ENCODE data around the gene MFSD6L. TPM values are rescaled to one million over a fixed set of nuclear protein-coding genes. Genes with fewer than 3 reads are reported as not detected.

Gene MFSD6L
- total and polyA plus RNA-seq, 2 of the 13 experiments (the other 11 are each of a cell fraction or from before 2014, with no cell fraction given): not detected

- no peak for ATAC-seq
- H3K27me3 ChIP-seq (ENCODE audit: control insufficient read depth in 1 of 2, insufficient read depth in 2 of 2, low read length in 2 of 2): no peaks in the 10 kb centered on the region; a peak in 3 of 5 replicates
- TF ChIP-seq CBFB (CRISPR knock-in tag; IDR thresholded peaks at IDR 0.05) (no peak), ZFYVE20 (CRISPR knock-in tag; IDR thresholded peaks at IDR 0.05; ENCODE audit: borderline replicate concordance, low read depth) (no peak), ZNF605 (CRISPR knock-in tag; IDR thresholded peaks at IDR 0.05) (no peak), PLRG1 (conservative IDR thresholded peaks at IDR 0.05) (no peak), ZBTB26 (CRISPR knock-in tag; IDR thresholded peaks at IDR 0.05; ENCODE audit: borderline replicate concordance) (no peak), HOXA3 (CRISPR knock-in tag; IDR thresholded peaks at IDR 0.05) (no peak), EED (CRISPR knock-in tag; IDR thresholded peaks at IDR 0.05) (no peak), KDM4B (CRISPR knock-in tag; IDR thresholded peaks at IDR 0.05) (no peak), XRCC5 (optimal IDR thresholded peaks at IDR 0.05; ENCODE audit: low read length) (no peak), HBP1 (CRISPR knock-in tag; IDR thresholded peaks at IDR 0.05; ENCODE audit: low read depth) (no peak), ZNF607 (CRISPR knock-in tag; IDR thresholded peaks at IDR 0.05; ENCODE audit: borderline replicate concordance) (no peak), ZNF512 (CRISPR knock-in tag; IDR thresholded peaks at IDR 0.05) (no peak), EP300 (IDR thresholded peaks at IDR 0.05; ENCODE audit: low read depth in 2 of 2, low read length in 2 of 2) (no peak), EP300 (CRISPR knock-in tag; IDR thresholded peaks at IDR 0.05; ENCODE audit: borderline replicate concordance) (no peak), ZNF577 (CRISPR knock-in tag; IDR thresholded peaks at IDR 0.05; ENCODE audit: borderline replicate concordance, low read depth) (no peak), FOXM1 (CRISPR knock-in tag; IDR thresholded peaks at IDR 0.05) (no peak), TRIM22 (IDR thresholded peaks at IDR 0.05) (no peak), JUND (CRISPR knock-in tag; IDR thresholded peaks at IDR 0.05) (no peak), ZNF816 (CRISPR knock-in tag; IDR thresholded peaks at IDR 0.05; ENCODE audit: borderline replicate concordance) (no peak)
Measured at GRCh38 chr17:8818654-8819330, 19.6 kb upstream of the MFSD6L start.

More at GRCh38 chr17:8818654-8819330, 19.6 kb upstream of the MFSD6L start:
- in situ Hi-C loops (cut with HindIII; ENCODE audit: extremely low pct_ligation_motif_present, low pct_unique_long_range_greater_than_20kb) (no loop called here), intact Hi-C loops (cut with micrococcal nuclease; ENCODE audit: unreplicated experiment) (no loop called here)
- BruUV-seq (replicated peaks): no TSS peak
- CTCF ChIA-PET (ENCODE audit: low intra/inter-chr PET ratio, low total read pairs): no interaction called here
- H3K4me3 ChIP-seq (replicated peaks in 1 of 3; ENCODE audit: insufficient read depth in 1 of 3, low read depth in 2 of 3, low read length in 3 of 3): no peak overlapping the region
- H3K36me3 ChIP-seq (replicated peaks in 1 of 2; ENCODE audit: control insufficient read depth in 1 of 2, insufficient read depth in 2 of 2, low read length in 2 of 2): no peaks in the 10 kb centered on the region
- POLR2A ChIA-PET: no interaction called here
- no peak overlapping the region for H3K27ac ChIP-seq (ENCODE audit: extremely low read length, insufficient read depth, low read length)
- FAIRE-seq (no peak), DNase-seq (ENCODE audit: low spot score) (no peak)
- no peaks in the 10 kb centered on the region for H3K79me2 ChIP-seq (ENCODE audit: insufficient read depth, low read length)
- H2AFZ ChIP-seq (ENCODE audit: low read length): no peak overlapping the region
- no peak overlapping the region for H3K9ac ChIP-seq (ENCODE audit: insufficient read depth, low read depth, low read length)
- H3K9me3 ChIP-seq (ENCODE audit: low read length): no peaks in the 10 kb centered on the region; the same call in 1 of the 2 replicates
- no peaks in the 10 kb centered on the region for H3K4me1 ChIP-seq (ENCODE audit: insufficient read depth, low read length)
- H3K4me2 ChIP-seq (ENCODE audit: low read depth, low read length): no peak overlapping the region
- H4K20me1 ChIP-seq (ENCODE audit: insufficient read depth, low read length): no peaks in the 10 kb centered on the region
- 0% methylated on average over 2 of the region's 3 CpGs for WGBS (ENCODE audit: low lambda C conversion rate)
